RWPE2 (cell line): ENCODE measurements around the gene AGBL5.
A peak's percentile ranks its signal among the peaks of the same experiment; 100 is the strongest.

Experiments used
- ATAC-seq: fragments of 200-7000 bp; cut with Tn5 transposase; 3 replicates; pipeline ENCODE4 v1.9.1; 2021; ENCODE audit warnings: low read depth
- DNase-seq: peaks from one replicate; pipeline ENCODE4 v3.0.0-alpha.2; 2020; ENCODE audit warnings: low spot score
- H3K27ac ChIP-seq: fragments of 450-650 bp; 2 replicates; pipeline ENCODE4 v1.5.1; 2017; ENCODE audit warnings: mild to moderate bottlenecking; ENCODE audit not compliant: poor library complexity, severe bottlenecking
- H3K27me3 ChIP-seq: fragments of 250-450 bp; sonication (Bioruptor Pico); 2 replicates; pipeline ENCODE4 v1.5.1; 2021; ENCODE audit warnings: mild to moderate bottlenecking, moderate library complexity; ENCODE audit not compliant: insufficient read depth, poor library complexity, severe bottlenecking
- H3K36me3 ChIP-seq: fragments of 250-450 bp; sonication (Bioruptor Pico); 2 replicates; pipeline ENCODE4 v1.5.1; 2020; ENCODE audit warnings: low read depth, mild to moderate bottlenecking, moderate library complexity
- H3K4me1 ChIP-seq: fragments of 250-450 bp; sonication (Bioruptor Pico); 2 replicates; pipeline ENCODE4 v1.5.1; 2021; ENCODE audit warnings: mild to moderate bottlenecking, moderate library complexity; ENCODE audit not compliant: insufficient read depth, poor library complexity, severe bottlenecking
- H3K4me3 ChIP-seq: fragments of 250-450 bp; sonication (Bioruptor Pico); 2 replicates; pipeline ENCODE4 v1.5.1; 2021; ENCODE audit warnings: mild to moderate bottlenecking, moderate library complexity; ENCODE audit not compliant: severe bottlenecking
- H3K9me3 ChIP-seq: fragments of 250-450 bp; sonication (Bioruptor Pico); 2 replicates; pipeline ENCODE4 v1.5.1; 2021; ENCODE audit warnings: mild to moderate bottlenecking, moderate library complexity; ENCODE audit not compliant: severe bottlenecking
- CTCF ChIP-seq: fragments of 450-650 bp; IDR thresholded peaks from one replicate; pipeline ENCODE4 v1.5.1; 2017; ENCODE audit warnings: mild to moderate bottlenecking, moderate library complexity; ENCODE audit not compliant: poor library complexity, severe bottlenecking

AGBL5 gene

GRCh38 chr2:27079233-27080139 lies 28.0 kb downstream of the AGBL5 start:
- Histone ChIP-seq H3K4me1 (peaks cover 4% of the 10 kb centered on the region), H3K36me3 (no peaks in the 10 kb centered on the region), H3K4me3 (no peak overlapping the region), H3K27ac (no peak overlapping the region), H3K9me3 (no peaks in the 10 kb centered on the region), H3K27me3 (no peaks in the 10 kb centered on the region)
- ATAC-seq = no peak
- no peak for TF ChIP-seq CTCF
- no peak for DNase-seq

- no peak for DNase-seq
- no peak overlapping the region for H3K27ac ChIP-seq
- no peaks in the 10 kb centered on the region for H3K27me3 ChIP-seq
- TF ChIP-seq CTCF = no peak
- H3K4me3 ChIP-seq = no peak overlapping the region
- H3K36me3 ChIP-seq = no peaks in the 10 kb centered on the region
- ATAC-seq = no peak
- no peaks in the 10 kb centered on the region for H3K9me3 ChIP-seq
- H3K4me1 ChIP-seq = peaks cover 4% of the 10 kb centered on the region
These were observed 28.6 kb downstream of the AGBL5 start for GRCh38 chr2:27080140-27080469.

GRCh38 chr2:27080603-27080936 lies 29.1 kb downstream of the AGBL5 start:
- Histone ChIP-seq H3K27ac (no peak overlapping the region), H3K4me3 (no peak overlapping the region), H3K4me1 (peaks cover 4% of the 10 kb centered on the region), H3K9me3 (no peaks in the 10 kb centered on the region), H3K36me3 (no peaks in the 10 kb centered on the region), H3K27me3 (no peaks in the 10 kb centered on the region)
- TF ChIP-seq CTCF = no peak
- ATAC-seq (no peak), DNase-seq (no peak)

- H3K4me1 ChIP-seq = peaks cover 4% of the 10 kb centered on the region
- H3K27me3 ChIP-seq = no peaks in the 10 kb centered on the region
- no peaks in the 10 kb centered on the region for H3K36me3 ChIP-seq
- no peaks in the 10 kb centered on the region for H3K9me3 ChIP-seq
- DNase-seq (no peak), ATAC-seq (no peak)
- H3K27ac ChIP-seq = peak overlapping the region; percentile 41
- no peak for TF ChIP-seq CTCF
- no peak overlapping the region for H3K4me3 ChIP-seq
These were observed 30.7 kb downstream of the AGBL5 start for GRCh38 chr2:27081984-27082772.
